HepG2 (cell line): Measurements from ENCODE around the gene EXOC3L2. TPM values are rescaled to one million over a fixed set of nuclear protein-coding genes. Genes with fewer than 3 reads are reported as not detected.
A peak's percentile ranks its signal among the peaks of the same experiment; 100 is the strongest.

Source experiments
- ASH2L ChIP-seq: fragments of 300-600, 200-600 bp; sonication (generic); IDR thresholded peaks from 2 replicates; pipeline ENCODE4 v1.7.0; 2017; ENCODE audit warnings: low read depth, mild to moderate bottlenecking, moderate library complexity, mixed read lengths, low read length; ENCODE audit not compliant: insufficient read length
- CREB1 ChIP-seq, 2 experiments: fragments of 450-650 bp in 1 of 2; IDR thresholded peaks; 2 replicates each; pipeline ENCODE4 v1.6.1; 2016 to 2017; ENCODE audit warnings: control low read depth in 1 of 2, mild to moderate bottlenecking in 1 of 2, missing compliant biosample characterization in 1 of 2, missing genetic modification characterization in 1 of 2
- DNMT3B ChIP-seq: conservative IDR thresholded peaks from 2 replicates; pipeline ENCODE4 v1.6.1; 2016; ENCODE audit warnings: missing biosample characterization, control low read depth
- MEIS1 ChIP-seq: sonication (generic); formaldehyde crosslinking; IDR thresholded peaks from 2 replicates; pipeline ENCODE4 v1.9.0; 2021; ENCODE audit warnings: mild to moderate bottlenecking, missing genetic modification reagents, moderate library complexity, borderline replicate concordance
- PLRG1 ChIP-seq: fragments of 450-650 bp; conservative IDR thresholded peaks from 2 replicates; pipeline ENCODE4 v1.6.1; 2016
- POLR2A ChIP-seq, 2 experiments: IDR thresholded peaks; 2 replicates each; pipeline ENCODE4 v1.6.1; 2011; ENCODE audit warnings: low read depth in 2 of 2, low read length in 2 of 2, mild to moderate bottlenecking in 1 of 2, moderate library complexity in 1 of 2; ENCODE audit not compliant: insufficient read depth in 1 of 2
- REPIN1 ChIP-seq: sonication (generic); formaldehyde crosslinking; IDR thresholded peaks from 2 replicates; pipeline ENCODE4 v1.8.0; 2022; ENCODE audit warnings: missing genetic modification reagents, low read depth, mild to moderate bottlenecking, borderline replicate concordance
- RFXAP ChIP-seq: sonication (generic); formaldehyde crosslinking; IDR thresholded peaks from 2 replicates; pipeline ENCODE4 v1.4.0; 2020; ENCODE audit warnings: missing genetic modification reagents, borderline replicate concordance
- ZNF124 ChIP-seq: sonication (generic); formaldehyde crosslinking; IDR thresholded peaks from 2 replicates; pipeline ENCODE4 v1.4.0; 2020; ENCODE audit warnings: missing genetic modification reagents
- ZNF24 ChIP-seq: fragments of 450-650 bp; IDR thresholded peaks from 2 replicates; pipeline ENCODE4 v1.6.1; 2017; ENCODE audit warnings: antibody characterized with exemption, mild to moderate bottlenecking
- ZNF737 ChIP-seq: sonication (generic); formaldehyde crosslinking; IDR thresholded peaks from 2 replicates; pipeline ENCODE4 v1.5.0; 2020; ENCODE audit warnings: missing genetic modification reagents, mild to moderate bottlenecking, borderline replicate concordance
- ZNF816 ChIP-seq: sonication (generic); formaldehyde crosslinking; IDR thresholded peaks from 2 replicates; pipeline ENCODE4 v1.8.0; 2022; ENCODE audit warnings: missing genetic modification reagents, mild to moderate bottlenecking, borderline replicate concordance
- polyA plus RNA-seq, 8 experiments: library from polyadenylated mRNA; depleted of rRNA in 3 of 8; stranded (reverse) in 7 of 8; unstranded in 1 of 8; fragments of >200 nt; fragmentation: Illumina TruSeq in 4 of 8; extraction: Trizol in 4 of 8; gene quantifications; 2 replicates each; pipeline versions ENCODE4 v1.2.1 to v1.2.3, GENCODE V29; 2011 to 2016; ENCODE audit warnings: low read depth in 4 of 8, missing spikeins in 1 of 8, mixed read lengths in 1 of 8; ENCODE audit not compliant: insufficient read depth in 1 of 8
- total RNA-seq, 5 experiments: library from RNA; depleted of rRNA; stranded (reverse); fragments of >200 nt; fragmentation: Illumina TruSeq; extraction: Trizol; gene quantifications; 2 replicates each; pipeline ENCODE4 v1.2.3, GENCODE V29; 2016; ENCODE audit warnings: low read depth in 1 of 5
- TF ChIP-seq, protein P1 (sequence below): sonication (generic); formaldehyde crosslinking; IDR thresholded peaks from 2 replicates; pipeline ENCODE4 v1.4.0; 2020; ENCODE audit warnings: low read depth, missing genetic modification reagents
- TF ChIP-seq, protein P2 (sequence below): sonication (generic); formaldehyde crosslinking; IDR thresholded peaks from 2 replicates; pipeline ENCODE4 v1.5.1; 2020; ENCODE audit warnings: mild to moderate bottlenecking, missing genetic modification reagents
- TF ChIP-seq, protein P3 (sequence below): sonication (generic); formaldehyde crosslinking; IDR thresholded peaks from 2 replicates; pipeline ENCODE4 v1.4.0; 2020; ENCODE audit warnings: missing genetic modification reagents
- TF ChIP-seq, protein P4 (sequence below): sonication (generic); formaldehyde crosslinking; IDR thresholded peaks from 2 replicates; pipeline ENCODE4 v1.4.0; 2020; ENCODE audit warnings: missing genetic modification reagents

Gene EXOC3L2
- total and polyA plus RNA-seq, 2 of the 13 experiments (the other 11 are each of a cell fraction or from before 2014, with no cell fraction given) = 0.21 TPM; not detected in 1

DNA sequence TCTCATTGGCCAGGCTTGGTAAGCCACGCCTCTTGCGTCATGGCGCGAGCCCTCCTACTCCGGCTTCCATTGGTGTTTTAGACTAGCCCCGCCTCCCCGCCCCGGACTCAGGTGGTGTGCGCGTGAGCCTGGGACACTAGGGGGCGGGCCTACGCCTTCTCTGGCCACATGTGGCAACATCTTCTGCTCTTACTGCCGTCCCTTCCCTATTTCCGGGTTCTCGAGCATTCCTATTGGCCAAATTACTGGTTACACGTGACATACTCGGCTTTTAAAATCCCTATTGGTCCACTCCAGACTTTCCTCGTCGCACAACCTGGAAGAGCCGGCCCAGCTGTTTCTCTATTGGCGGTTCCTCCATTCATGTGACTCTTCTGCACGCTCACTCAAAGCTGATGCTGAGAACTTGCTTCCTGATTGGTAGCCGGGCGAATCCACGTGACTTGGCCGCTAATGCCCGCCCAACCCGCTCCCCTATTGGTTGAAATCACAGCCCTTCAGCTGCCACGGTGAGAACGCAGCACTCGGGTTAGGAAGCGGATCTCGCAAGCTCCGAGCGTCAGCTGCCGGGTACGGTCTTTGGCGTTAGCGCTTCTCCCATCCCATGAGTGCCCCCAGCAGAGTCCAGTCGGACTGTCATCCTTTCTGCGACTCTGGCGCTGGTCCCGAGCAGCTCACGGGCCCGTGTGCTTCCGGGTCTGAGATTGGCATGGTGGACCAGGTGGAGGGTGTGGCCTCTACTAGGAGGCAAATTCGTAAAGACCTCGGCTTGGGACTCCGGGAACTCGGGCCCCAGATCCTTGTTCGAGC, 66.7 kb downstream of the EXOC3L2 start, which contains the start of gene BLOC1S3 (continued):
- TF ChIP-seq, protein P1, sequence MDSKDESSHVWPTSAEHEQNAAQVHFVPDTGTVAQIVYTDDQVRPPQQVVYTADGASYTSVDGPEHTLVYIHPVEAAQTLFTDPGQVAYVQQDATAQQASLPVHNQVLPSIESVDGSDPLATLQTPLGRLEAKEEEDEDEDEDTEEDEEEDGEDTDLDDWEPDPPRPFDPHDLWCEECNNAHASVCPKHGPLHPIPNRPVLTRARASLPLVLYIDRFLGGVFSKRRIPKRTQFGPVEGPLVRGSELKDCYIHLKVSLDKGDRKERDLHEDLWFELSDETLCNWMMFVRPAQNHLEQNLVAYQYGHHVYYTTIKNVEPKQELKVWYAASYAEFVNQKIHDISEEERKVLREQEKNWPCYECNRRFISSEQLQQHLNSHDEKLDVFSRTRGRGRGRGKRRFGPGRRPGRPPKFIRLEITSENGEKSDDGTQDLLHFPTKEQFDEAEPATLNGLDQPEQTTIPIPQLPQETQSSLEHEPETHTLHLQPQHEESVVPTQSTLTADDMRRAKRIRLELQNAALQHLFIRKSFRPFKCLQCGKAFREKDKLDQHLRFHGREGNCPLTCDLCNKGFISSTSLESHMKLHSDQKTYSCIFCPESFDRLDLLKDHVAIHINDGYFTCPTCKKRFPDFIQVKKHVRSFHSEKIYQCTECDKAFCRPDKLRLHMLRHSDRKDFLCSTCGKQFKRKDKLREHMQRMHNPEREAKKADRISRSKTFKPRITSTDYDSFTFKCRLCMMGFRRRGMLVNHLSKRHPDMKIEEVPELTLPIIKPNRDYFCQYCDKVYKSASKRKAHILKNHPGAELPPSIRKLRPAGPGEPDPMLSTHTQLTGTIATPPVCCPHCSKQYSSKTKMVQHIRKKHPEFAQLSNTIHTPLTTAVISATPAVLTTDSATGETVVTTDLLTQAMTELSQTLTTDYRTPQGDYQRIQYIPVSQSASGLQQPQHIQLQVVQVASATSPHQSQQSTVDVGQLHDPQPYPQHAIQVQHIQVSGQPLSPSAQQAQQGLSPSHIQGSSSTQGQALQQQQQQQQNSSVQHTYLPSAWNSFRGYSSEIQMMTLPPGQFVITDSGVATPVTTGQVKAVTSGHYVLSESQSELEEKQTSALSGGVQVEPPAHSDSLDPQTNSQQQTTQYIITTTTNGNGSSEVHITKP (CRISPR knock-in tag) = peak; percentile 26; the same call in 1 of the 2 replicates
- TF ChIP-seq ASH2L = peak; percentile 27
- TF ChIP-seq ZNF124 = no peak; the same call in 1 of the 2 replicates
- TF ChIP-seq ZNF24 = no peak
- peak; percentile 77 to 81 for TF ChIP-seq POLR2A (IDR thresholded peaks at IDR 0.05; ENCODE audit: insufficient read depth in 1 of 2, low read depth in 2 of 2, low read length in 2 of 2)
- TF ChIP-seq DNMT3B = no peak
- TF ChIP-seq, protein P2, sequence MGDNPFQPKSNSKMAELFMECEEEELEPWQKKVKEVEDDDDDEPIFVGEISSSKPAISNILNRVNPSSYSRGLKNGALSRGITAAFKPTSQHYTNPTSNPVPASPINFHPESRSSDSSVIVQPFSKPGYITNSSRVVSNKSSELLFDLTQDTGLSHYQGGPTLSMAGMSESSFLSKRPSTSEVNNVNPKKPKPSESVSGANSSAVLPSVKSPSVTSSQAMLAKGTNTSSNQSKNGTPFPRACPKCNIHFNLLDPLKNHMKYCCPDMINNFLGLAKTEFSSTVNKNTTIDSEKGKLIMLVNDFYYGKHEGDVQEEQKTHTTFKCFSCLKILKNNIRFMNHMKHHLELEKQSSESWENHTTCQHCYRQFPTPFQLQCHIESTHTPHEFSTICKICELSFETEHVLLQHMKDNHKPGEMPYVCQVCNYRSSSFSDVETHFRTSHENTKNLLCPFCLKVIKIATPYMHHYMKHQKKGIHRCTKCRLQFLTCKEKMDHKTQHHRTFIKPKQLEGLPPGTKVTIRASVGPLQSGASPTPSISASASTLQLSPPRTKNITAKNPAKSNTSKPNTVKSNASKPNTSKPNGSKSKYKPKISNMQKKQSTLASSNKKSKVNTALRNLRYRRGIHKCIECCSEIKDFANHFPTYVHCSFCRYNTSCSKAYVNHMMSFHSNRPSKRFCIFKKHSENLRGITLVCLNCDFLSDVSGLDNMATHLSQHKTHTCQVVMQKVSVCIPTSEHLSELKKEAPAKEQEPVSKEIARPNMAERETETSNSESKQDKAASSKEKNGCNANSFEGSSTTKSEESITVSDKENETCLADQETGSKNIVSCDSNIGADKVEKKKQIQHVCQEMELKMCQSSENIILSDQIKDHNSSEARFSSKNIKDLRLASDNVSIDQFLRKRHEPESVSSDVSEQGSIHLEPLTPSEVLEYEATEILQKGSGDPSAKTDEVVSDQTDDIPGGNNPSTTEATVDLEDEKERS = peak; percentile 42; the same call in 1 of the 2 replicates
- no peak for TF ChIP-seq ZNF816 (CRISPR knock-in tag)
- TF ChIP-seq PLRG1 = no peak
- TF ChIP-seq, protein P3, sequence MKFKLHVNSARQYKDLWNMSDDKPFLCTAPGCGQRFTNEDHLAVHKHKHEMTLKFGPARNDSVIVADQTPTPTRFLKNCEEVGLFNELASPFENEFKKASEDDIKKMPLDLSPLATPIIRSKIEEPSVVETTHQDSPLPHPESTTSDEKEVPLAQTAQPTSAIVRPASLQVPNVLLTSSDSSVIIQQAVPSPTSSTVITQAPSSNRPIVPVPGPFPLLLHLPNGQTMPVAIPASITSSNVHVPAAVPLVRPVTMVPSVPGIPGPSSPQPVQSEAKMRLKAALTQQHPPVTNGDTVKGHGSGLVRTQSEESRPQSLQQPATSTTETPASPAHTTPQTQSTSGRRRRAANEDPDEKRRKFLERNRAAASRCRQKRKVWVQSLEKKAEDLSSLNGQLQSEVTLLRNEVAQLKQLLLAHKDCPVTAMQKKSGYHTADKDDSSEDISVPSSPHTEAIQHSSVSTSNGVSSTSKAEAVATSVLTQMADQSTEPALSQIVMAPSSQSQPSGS = 0 out of 2 replicates have a peak, but pooled peaks have one; percentile 37
- TF ChIP-seq REPIN1 (CRISPR knock-in tag) = peak; percentile 47; the same call in 1 of the 2 replicates
- no peak for TF ChIP-seq ZNF737 (CRISPR knock-in tag)
- peak; percentile 90 for TF ChIP-seq CREB1 (IDR thresholded peaks at IDR 0.05)
- peak; percentile 98 for TF ChIP-seq CREB1 (CRISPR knock-in tag; IDR thresholded peaks at IDR 0.05)
- TF ChIP-seq MEIS1 (CRISPR knock-in tag) = peak; percentile 49; the same call in 1 of the 2 replicates
- TF ChIP-seq, protein P4, sequence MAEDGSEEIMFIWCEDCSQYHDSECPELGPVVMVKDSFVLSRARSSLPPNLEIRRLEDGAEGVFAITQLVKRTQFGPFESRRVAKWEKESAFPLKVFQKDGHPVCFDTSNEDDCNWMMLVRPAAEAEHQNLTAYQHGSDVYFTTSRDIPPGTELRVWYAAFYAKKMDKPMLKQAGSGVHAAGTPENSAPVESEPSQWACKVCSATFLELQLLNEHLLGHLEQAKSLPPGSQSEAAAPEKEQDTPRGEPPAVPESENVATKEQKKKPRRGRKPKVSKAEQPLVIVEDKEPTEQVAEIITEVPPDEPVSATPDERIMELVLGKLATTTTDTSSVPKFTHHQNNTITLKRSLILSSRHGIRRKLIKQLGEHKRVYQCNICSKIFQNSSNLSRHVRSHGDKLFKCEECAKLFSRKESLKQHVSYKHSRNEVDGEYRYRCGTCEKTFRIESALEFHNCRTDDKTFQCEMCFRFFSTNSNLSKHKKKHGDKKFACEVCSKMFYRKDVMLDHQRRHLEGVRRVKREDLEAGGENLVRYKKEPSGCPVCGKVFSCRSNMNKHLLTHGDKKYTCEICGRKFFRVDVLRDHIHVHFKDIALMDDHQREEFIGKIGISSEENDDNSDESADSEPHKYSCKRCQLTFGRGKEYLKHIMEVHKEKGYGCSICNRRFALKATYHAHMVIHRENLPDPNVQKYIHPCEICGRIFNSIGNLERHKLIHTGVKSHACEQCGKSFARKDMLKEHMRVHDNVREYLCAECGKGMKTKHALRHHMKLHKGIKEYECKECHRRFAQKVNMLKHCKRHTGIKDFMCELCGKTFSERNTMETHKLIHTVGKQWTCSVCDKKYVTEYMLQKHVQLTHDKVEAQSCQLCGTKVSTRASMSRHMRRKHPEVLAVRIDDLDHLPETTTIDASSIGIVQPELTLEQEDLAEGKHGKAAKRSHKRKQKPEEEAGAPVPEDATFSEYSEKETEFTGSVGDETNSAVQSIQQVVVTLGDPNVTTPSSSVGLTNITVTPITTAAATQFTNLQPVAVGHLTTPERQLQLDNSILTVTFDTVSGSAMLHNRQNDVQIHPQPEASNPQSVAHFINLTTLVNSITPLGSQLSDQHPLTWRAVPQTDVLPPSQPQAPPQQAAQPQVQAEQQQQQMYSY (CRISPR knock-in tag) = peak; percentile 96
- peak; percentile 100 for TF ChIP-seq RFXAP (CRISPR knock-in tag)
